Suppressor macrophage treated with lipopolysaccharide for 1 hour (primary cell): Measurements from ENCODE around the gene TMEM37.

Experiments used
- DNase-seq, 3 donors: peaks; one replicate each; pipeline ENCODE4 v3.0.0-alpha.2; 2020 to 2022

Gene TMEM37

DNA sequence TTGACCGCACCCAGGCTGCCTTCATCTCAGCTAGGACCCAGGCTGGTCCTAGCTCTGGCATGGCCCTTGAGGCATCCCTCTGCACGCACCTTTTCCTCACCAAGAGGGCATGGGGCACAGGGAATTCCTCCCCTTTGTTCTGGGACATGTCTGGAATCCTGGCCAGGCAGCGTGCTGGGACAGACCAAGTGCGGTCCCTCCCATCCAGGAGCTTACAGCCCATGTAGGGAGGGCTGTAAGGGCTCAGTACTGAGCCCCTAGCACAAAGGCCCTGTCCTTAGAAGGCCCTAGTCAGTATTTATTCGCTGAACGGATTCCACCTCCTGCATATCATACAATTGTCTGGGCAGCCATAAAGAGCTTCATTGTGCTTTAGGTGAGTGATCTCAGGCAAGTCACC is 3.0 kb downstream of the TMEM37 start:
- DNase-seq, result no peak

DNA sequence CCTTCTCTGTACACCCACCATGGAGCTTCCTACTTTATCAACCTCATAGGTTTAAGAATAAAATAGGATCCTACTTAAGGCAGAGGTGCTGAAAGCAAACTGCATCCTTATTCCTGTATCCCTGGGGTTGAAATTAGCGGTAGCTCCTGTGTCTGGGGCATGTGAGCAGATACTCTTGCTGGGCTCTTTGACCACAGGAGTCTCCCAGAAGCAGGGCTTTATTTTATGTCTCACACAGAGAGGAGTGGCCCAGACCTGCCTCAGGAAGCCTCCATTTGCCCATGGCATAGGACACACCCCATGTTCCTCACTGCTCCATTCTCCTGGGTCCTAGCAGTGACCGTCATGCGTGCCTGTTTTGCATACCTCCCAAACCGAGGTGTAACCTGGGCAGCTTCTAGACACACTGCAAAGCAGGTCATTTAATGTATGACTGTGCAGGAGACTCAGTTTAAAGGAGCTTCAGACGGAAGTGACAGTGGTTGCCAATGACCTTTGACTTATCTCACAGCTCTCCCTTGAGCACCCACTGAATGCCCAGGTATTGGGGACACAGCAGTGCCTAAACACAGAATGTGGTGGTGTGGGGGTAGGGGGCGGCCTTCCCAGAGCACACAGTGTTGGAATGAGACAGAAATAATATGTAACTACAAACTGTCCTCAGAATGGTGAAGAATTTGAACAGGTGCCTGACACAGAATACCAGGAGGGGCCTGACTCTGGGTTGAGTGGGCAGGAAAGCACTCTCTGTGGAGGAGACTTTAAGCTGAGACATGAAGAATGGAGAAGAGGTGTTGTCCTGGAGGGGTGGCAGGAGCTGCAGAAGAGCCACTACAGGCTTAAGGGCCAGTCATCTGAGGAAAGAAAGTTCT is 3.7 kb downstream of the TMEM37 start:
- no peak for DNase-seq

DNA sequence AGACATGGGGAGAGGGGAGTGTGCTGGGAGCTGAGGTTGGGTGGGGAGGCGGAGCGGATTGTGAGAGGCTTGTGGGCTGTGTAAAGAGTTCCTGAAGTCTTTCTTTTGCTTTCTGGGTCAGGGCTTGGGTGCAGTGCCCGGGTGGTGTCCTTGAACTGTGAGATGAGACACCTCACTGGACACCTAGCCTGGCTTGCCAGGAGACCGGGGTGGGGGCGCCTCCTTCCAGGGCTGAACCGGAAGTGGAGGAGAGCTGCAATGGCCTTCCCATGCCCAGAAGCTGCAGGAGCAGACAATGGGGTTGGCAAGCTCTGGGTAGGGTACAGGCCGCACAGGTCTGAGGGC is 4.3 kb downstream of the TMEM37 start:
- DNase-seq, result no peak

DNA sequence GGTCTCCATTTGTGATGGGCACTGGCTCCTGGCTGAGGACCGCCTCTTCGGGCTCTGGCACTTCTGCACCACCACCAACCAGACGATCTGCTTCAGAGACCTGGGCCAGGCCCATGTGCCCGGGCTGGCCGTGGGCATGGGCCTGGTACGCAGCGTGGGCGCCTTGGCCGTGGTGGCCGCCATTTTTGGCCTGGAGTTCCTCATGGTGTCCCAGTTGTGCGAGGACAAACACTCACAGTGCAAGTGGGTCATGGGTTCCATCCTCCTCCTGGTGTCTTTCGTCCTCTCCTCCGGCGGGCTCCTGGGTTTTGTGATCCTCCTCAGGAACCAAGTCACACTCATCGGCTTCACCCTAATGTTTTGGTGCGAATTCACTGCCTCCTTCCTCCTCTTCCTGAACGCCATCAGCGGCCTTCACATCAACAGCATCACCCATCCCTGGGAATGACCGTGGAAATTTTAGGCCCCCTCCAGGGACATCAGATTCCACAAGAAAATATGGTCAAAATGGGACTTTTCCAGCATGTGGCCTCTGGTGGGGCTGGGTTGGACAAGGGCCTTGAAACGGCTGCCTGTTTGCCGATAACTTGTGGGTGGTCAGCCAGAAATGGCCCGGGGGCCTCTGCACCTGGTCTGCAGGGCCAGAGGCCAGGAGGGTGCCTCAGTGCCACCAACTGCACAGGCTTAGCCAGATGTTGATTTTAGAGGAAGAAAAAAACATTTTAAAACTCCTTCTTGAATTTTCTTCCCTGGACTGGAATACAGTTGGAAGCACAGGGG is 5.5 kb downstream of the TMEM37 start:
- no peak for DNase-seq

DNA sequence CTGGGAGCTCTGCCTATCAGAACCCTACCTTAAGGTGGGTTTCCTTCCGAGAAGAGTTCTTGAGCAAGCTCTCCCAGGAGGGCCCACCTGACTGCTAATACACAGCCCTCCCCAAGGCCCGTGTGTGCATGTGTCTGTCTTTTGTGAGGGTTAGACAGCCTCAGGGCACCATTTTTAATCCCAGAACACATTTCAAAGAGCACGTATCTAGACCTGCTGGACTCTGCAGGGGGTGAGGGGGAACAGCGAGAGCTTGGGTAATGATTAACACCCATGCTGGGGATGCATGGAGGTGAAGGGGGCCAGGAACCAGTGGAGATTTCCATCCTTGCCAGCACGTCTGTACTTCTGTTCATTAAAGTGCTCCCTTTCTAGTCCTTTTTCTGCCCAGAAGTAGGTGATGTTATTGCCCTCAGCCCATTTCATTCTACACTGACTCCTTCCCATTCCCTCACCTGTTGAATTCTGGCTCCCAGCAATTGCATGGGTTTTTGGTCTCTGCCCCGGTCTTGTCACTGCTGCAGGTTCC is 6.5 kb downstream of the TMEM37 start:
- DNase-seq, result no peak

DNA sequence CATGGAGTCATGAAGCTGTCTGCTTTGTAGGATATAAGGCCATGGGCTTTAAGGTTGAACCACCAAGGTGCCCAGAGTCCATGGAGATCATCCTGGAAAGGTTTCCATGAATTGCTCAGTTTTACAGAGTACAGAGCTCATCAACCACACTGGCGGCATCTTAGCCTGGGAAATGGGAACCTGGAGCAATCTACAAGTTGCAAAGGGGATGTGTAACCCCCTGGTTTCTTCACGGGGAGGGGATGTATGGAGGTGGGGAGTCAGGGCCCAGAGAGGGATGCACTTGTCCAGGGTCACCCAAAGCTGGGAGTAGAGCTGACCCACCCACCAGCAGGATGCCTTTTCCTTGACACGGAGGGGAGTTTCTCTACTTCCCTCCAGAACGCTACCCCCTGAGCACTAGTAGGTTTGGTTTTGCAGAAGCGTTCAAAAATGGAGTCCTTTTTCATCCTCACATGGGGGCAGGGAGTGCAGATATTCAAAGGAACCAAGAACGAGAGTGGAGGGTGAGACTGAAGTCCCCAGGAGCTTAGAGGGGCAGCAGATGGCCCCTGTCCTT is 7.2 kb downstream of the TMEM37 start:
- no peak for DNase-seq

DNA sequence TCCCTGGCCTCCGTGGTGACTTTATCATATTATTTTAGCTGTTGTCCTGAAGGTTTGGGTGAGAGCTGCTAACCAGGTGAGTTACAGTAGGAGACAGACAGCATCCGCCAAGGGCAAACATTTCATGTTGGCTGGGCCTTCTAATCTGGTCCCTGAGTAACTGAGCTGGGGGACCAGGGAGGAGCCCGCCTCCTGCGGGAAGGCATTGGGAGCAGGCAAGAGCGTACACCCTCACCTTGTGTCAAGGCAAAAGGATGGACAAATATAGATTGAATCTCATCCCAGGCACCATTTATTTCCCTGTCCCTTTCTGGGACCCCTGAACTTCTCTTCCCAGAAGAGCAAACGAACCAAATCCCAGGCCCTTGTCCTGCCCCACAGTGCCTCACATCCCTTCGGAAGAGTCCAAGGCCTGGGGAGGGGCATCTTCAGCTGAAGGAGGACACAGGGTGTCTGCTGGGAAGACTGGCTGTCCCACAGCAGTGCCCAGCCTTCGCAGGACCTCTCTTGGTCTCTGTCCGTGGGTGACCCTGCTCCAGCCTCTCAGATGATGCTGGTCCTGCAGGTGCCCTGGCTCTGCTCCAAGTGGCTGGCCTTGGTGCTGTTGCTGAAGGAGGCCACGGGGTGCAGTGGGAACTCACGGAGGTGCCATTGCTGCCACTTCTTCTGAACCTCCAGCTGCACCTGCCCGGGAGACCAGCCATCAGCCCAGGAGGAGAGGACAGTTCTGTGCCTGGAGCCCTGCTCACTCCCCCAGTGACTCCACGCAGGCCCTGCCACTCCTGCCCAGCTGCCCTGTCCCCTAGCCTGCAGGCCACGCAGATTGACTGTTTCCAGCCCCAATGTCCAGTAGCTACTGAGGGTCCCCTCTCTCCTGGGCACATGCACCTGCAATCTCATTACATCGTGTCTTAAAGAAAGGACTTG is 8.2 kb downstream of the TMEM37 start:
- DNase-seq, result no peak

DNA sequence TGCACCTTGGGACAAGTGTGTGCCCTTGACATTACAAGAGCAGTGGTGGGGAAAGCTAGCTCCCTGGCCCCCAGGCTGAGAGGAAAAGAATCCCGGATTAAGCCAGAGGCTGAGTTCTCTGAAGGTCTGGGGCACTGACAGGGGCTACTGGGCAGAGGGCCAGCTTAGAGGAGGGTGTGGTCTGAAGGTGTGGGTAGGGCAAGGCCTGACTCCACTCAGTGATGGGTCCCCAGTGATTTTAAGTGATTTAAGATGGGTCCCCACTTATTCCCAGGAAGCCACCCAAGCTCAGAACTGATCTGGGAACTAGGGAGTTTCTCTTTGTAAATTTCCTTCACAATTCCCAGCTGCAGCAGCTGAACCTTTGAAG is 8.8 kb downstream of the TMEM37 start:
- DNase-seq, result no peak

DNA sequence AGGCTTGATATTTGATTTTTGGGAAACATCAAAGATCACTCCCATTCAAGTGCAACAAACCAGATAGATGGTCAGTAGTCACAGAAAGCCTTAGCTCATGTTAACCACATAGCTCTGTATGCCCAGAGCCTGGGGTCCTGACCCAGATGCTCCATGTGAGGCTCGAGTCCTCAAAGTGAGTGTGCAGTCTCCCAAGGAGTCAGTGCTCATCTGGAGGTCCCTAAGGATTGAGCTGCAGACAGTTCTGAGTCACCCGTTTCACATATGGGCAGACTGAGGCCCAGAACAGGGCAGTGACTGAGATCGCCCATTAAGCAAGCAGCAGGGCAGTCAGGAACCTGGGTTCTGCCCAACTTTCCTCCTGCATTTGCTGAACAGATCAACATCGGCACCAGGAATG is 9.2 kb downstream of the TMEM37 start:
- DNase-seq, result no peak

DNA sequence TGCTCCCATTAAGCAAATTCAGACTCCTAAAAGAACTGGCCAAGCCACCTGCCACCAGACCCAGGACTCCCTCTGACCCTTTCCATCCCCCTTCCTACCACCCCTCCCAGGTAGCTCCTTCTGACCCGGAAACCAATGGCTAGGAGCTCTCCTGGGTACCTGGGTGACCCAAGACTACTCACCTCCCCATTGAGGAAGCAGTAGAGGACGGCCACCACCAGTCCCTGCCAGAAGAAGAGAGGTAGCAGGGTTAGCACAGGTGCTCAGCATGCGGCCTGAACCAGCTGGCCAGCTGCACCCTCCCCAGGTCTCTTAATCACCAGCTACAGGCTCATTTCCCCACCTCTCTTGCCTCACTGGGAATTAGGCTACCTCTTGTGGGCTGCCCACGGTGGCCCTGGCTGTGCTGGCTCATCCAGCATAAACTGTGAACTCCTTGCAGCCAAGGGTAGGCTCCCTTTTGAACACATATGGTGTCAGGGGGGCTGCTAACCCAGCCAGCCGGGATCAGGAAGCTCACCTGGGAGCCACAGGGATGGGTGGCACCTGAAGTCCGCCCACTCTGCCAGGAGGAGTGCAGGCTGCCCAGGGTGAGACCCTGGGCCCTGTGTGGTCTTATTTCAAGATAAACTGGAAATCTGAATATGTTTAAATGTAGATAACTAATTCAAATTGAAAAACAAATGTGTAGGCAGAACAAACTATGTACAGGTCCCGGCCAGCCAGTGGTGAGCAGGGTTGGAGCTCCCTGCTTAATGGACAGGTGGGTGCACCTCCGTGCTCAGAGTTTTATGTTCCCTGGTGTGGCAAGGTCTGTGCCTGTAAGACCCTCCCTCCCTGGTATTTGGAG is 9.9 kb downstream of the TMEM37 start:
- no peak for DNase-seq

DNA sequence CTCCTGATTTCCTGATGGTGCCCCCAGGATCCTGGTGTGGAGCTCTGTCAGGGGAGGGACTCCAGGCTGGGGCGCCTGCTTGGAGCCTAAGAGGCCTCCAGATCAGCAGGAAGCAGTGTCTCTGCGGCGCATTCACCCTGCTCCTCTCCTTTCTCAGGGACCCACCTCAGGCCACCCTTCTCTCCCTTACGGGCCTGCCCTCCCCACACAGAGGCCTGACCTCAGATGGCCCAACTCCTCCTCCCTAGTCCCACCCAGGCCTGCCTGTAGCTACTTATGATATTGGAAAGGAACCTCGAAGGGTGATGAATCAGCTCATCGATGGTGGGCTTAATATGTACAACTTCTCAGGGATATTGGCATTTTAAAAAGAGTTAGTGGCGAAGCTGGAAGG is 10.6 kb downstream of the TMEM37 start:
- DNase-seq, result no peak

DNA sequence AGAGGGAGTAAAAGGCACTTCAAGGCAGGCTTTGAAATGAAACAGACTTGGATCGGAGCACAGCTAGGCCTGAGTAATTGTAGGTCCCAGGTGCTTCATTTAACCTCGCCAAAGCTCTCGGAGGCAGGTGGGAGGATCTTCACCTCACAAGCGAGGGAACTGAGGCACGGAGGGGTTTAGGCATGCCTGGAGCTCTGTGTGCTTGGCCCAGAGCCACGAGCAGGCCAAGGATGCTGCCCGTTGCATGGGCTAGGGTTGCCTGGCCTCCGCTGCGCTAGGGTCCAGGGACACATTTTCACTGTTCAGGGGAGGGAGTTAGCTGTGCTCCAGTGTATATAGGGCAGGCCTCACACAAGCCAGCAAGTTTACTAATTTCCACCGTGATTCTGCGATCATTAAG is 11.2 kb downstream of the TMEM37 start:
- no peak for DNase-seq

DNA sequence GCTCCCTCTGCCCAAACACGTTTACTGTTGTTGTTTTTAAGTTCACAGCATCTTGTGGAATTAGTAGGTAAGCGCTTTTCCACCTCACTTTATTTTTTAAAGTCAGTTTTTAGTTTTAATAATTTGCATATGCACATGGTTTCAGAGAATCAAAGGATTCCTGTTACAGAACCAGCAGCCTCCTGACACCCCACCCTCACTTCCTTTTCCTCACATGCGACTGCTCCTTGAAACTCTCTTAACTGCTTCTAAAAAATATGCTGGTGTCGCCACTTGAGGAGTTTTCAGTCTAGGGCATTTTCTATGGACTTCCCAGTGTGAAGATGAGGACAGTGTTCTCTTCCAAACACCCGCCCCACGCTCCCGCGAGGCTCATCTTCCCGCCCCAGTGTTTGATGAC is 14.4 kb downstream of the TMEM37 start:
- DNase-seq, result no peak

DNA sequence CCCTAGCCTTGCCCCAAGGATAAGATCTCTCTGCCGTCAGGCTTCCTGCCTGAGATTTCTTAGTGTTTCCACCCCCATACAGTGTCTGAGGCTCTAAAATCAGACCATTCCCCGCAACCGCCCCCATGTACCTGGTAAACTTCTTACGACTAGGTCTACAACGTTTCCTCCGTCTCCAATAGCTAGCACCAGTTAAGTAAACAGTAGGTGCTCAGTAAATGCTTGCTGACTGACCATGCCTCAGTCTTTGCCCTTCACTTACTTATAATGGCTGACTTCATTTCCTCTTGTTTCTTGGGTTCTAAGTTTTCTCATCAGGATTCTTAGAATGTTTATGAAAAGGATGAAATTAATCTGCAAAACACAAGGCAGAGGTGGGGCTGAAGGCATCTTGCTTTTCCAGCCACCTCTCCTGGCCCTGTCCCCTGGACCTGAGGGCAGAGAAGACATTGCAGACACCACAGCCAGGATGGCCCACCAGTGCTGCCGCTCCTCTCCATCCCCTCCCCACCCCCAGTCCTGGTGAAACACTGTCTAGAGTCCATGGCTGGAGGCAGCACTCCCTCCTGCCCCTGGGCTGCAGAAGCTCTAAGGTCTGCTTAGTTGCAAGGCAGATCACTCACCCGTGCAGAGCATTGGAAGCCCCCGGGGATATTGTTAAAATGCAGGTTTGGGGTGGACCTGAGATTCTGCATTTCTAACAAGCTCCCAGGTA is 16.9 kb downstream of the TMEM37 start:
- no peak for DNase-seq

DNA sequence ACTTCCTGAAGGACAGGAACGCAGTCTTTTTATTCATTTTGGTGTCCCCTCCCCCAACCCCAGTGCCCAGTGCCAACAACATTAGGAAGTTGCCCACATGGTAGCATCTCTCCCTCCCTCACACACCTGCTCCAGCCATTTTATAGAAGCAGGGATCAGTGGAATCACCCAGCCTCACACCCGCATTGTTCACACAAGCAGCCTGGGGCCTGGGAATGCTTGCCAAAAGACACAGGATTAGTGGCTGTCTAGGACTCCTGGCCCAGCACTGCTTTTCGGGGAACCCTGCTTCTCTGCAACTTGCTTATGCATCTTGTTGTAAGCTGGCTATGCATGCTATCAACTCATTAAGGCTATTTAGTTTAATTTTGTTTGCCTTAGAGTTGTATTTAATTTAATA is 17.9 kb downstream of the TMEM37 start:
- DNase-seq, result no peak

DNA sequence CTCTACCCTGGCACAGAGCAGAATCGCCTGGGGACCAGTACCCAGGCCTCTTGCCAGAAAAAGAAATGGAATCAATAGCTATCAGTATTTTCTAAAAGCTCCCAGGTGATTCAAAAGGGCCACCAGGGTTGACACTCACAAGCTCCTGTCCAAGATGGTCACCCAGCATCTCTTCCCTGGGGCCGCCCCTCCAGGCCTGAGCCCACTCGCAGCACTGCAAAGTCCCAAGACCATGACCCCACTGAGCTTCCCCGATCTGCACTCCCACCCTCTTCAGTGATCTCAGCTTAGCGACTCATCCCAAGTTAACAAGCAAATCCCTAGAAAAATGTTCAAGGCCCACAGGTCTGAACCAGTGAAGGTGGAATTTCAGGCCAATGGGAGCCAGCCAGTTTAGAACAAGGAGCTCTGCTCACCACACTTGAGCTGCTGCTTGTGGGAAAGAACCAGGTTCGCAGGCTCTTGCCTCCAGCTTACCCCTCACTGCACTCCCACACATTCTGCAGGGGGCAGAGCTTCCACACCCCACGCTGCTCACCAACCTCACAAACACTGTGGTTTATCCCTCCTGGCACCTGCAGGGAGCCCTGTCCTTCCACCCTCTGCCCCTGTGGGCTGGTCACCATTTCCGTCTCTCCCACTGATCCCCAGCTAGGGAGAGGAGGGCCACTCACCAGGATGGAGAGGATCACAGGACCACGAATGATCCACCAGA is 19.8 kb downstream of the TMEM37 start:
- no peak for DNase-seq

DNA sequence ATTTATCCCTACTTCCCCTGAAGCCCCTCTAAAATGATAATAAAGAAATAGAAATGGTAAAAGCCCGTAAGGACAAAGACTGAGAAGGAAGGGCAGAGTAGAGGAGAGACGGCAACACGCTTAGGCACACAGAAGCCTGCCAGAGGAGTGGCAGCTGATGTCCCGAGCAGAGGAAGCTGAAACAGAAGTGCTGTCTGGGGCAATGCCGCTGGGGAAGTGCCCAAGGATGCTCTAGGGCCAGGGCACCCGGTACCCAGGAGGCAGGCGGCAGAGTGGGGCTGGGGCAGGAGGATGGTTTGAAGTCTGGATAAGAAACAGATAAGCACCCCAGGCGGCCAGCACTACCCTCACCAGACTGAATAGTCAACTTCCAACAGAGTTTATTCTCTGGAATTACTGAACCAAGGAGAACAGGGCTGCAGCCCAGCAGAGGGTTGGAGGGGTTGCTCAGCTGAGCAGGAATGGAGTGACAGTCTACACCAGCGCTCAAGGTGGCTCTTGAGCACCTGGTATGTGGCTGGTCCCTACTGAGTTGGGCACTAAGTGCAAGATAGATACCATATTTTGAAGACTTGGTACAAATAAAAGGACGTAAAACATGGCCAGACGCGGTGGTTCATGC is 22.4 kb downstream of the TMEM37 start:
- DNase-seq, result no peak

DNA sequence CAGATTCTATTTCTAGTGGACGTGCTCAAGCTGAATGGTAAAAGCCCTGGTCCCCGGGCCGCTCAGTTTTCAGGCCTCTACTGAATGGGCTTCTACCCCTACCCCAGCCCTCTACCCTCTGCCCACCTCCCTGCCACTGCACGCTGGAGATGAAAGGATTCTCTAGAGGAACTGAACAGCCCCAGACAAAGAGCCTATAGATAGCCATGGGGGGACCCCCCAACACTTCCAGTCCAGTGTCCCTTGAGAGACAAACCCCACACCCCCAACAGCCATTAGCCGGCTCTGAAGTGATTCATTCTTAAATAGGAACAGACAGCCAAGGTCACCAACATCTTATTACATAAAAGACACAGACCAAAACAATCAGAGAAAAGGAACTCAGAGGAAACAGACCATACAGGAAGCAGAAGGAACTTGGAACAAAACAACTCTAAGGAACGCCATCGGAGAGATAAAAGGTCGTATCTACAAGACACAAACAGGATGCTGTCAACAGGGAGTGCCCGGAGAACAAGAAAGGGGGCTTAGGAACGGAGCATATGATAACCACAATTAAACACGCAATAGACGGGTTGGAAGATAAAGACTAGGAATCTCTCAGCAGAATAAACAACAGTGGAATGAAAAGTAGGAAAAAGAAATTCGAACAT is 23.5 kb downstream of the TMEM37 start:
- DNase-seq, result no peak

DNA sequence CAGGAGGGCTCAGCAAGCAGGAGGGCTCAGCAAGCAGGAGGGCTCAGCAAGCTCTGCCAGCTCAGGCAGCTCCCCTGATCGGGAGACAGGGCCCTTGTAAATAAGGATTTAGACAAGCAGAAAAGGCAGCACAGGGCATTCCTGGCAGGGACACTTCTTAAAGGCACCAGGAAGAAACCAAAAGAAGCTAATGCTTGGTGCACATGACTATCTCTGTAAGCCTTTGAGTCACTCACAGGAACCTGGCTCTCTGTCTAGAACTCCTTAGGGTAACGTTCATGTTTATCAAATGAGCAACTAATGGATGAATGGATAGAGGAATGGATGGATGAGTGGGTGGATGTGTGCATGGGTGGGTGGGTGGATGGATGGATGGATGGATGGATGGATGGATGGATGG is 28.4 kb downstream of the TMEM37 start:
- DNase-seq, result no peak
